ENCODE data around the gene BCHE.

BCHE gene

GRCh38 chr3:165852191-165852590 is 15.0 kb upstream of the BCHE start:
- no peak overlapping the region for H3K27ac ChIP-seq
- no peak for TF ChIP-seq CTCF (IDR thresholded peaks at IDR 0.05)
- DNase-seq (ENCODE audit: low spot score), result no peak
- no peak overlapping the region for H3K4me3 ChIP-seq

GRCh38 chr3:165846056-165846455 is 8.8 kb upstream of the BCHE start:
- no peak for TF ChIP-seq CTCF (IDR thresholded peaks at IDR 0.05)
- H3K4me3 ChIP-seq, result no peak overlapping the region
- no peak overlapping the region for H3K27ac ChIP-seq
- no peak for DNase-seq (ENCODE audit: low spot score)

GRCh38 chr3:165839296-165840076 is 2.3 kb upstream of the BCHE start:
- DNase-seq (ENCODE audit: low spot score), result no peak
- TF ChIP-seq CTCF (IDR thresholded peaks at IDR 0.05), result no peak
- Histone ChIP-seq H3K4me3 (no peak overlapping the region), H3K27ac (no peak overlapping the region)

- Histone ChIP-seq H3K4me3 (no peak overlapping the region), H3K27ac (no peak overlapping the region)
- DNase-seq (ENCODE audit: low spot score), result no peak
- no peak for TF ChIP-seq CTCF (IDR thresholded peaks at IDR 0.05)
Observed at GRCh38 chr3:165837801-165838200, 578 bp upstream of the BCHE start.

GRCh38 chr3:165835431-165835830 is 1.8 kb downstream of the BCHE start:
- Histone ChIP-seq H3K27ac (no peak overlapping the region), H3K4me3 (no peak overlapping the region)
- no peak for DNase-seq (ENCODE audit: low spot score)
- TF ChIP-seq CTCF (IDR thresholded peaks at IDR 0.05), result no peak

- no peak overlapping the region for H3K27ac ChIP-seq
Observed at GRCh38 chr3:165830746-165831145, 6.5 kb downstream of the BCHE start.

More at GRCh38 chr3:165830746-165831145, 6.5 kb downstream of the BCHE start:
- no peak for DNase-seq (ENCODE audit: low spot score)
- H3K4me3 ChIP-seq, result no peak overlapping the region
- TF ChIP-seq CTCF (IDR thresholded peaks at IDR 0.05), result no peak

All from coronary artery (tissue), 2 donors.